DLD1 (cell line): Measurements from ENCODE around the gene COL27A1.

Experiments used
- in situ Hi-C: cut with HindIII; loops from 2 replicates; pipeline ENCODE4 v1.10.0; 2017; ENCODE audit warnings: low sequenced_read_pairs

COL27A1 gene

DNA sequence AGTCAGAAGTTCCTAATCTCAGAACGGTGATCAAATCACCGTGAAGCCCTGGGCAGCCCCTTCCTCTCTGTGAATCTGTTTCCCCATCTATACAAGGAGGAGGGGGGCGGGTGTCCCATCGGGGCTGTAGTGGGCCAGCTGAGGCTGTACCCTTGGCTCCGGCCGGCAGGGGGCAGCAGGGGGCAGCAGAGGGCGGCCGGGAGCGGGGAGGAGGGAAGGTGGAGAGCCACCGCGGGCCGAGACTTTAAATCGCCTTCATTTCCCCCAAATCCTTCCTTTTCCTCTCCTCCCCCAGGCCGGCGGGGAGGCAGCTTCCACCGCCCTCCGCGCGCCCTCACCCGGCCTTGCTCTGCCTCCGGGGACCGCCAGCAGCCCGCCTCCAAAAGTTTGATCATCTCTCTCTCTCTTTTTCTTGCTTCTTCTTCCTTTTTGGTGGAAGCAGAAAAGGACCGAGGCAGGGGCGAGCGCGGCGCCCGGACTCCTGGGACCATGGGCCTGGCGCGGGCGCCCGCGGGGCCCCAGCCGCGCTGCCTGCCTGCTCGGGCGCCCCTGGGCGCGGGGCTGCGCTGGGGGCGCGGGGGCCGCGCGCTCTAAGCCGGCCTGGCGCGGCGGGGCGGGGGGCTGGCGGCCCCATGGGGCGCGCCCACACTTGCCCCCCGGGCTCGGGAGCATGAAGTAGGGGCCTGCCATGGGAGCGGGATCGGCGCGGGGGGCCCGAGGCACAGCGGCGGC is at the start of gene COL27A1:
Gene COL27A1, plus strand, starts transcription at position 275 of the 732 bp plus-strand sequence. Its CDS starts 414 bp downstream, at position 689.
- in situ Hi-C loops: no loop called here

DNA sequence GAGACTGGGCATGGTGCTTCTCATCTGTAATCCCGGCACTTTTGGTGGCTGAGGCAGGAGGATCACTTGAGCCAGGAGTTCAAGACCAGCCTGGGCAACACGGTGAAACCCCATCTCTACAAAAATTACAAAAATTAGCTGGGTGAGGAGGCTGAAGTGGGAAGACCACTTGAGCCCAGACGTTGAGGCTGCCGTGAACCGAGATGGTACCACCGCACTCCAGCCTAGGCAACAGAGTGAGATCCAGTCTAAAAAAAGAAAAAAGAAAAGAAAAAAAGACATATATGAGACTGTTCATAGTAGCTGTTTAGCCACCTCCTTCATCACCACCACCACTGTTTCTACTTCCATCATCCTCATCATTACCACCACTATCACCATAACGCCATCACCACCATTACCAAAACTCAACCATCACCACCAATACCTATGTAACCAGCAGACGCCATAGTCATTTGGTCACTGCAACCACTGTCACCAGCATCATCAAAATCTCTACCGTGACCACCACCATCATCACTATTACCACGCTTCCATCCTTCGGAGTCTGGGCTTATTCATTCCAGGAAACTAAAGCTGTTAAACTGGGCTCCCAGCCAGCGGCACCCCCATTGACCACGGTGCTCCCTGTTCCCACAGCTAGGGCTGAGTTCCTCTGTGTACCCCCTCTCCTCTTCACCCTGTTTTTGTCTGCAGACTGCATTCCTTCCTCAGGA is 47.9 kb upstream of the COL27A1 start:
- in situ Hi-C loops: loop anchor here (5.0 kb wide), 2 partner anchors 95 to 280 kb away; partner anchors contain the start of gene AKNA

DNA sequence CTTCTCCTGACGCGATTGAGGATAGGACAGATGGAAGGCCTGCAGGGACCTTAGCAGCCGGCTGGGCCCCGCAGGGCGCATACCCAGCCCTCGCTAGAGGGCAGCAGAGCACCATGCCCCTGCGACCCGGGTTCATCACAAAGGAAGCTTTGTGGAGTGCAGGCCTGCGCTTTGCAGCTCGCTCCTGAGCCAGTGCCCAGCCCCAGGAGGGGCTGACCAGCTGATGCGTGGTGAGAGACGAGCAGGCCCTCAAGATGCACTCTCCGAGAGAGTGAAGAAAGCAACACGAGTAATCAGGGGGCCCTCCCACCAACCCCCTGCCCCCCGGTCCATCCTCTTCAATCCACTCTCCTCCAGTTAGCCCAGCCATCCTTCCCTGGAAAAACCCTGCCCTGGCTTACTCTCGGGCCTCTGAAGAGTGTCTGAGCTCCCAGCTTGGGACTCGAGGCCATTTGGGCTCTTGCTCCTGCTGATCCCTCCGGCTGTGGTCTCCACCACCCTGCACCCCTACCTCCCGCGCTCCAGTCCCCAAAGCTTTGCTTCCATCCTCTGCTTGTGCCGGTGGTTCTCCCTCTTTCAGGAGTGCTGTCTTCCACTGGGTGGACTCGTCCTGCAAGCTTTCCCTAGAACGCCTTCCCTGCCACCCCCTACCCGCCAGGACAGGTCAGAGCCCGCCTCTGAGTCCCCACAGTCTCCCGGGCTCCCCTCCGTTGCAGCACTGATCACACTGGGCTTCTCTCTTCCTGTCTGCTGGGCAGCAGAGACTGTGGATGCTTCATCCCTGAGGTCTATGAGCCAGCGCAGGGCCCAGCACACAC is 47.1 kb upstream of the COL27A1 start:
- in situ Hi-C loops: loop anchor here (5.0 kb wide), 2 partner anchors 94 to 279 kb away; partner anchors contain the start of gene AKNA

DNA sequence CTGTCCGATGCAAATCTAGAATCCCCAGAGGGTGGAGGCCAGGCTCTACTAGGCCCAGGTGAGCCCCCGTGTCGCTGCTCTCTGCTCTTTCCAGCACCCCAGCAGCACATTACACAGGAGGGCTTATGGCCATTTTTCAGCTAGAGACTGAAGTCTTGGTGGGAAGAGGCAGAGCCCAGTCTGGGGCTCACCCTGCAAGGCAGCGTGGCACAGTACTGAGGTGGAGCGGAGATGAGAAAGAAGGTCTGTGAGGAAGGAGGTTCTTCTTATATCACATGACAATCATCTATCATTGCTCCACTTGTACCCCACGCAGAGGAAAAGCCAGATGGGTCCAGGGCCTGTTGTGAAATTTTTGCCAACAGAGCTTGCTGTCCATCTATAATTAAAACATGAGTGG is 46.2 kb upstream of the COL27A1 start:
- in situ Hi-C loops: loop anchor here (5.0 kb wide), 2 partner anchors 93 to 278 kb away; partner anchors contain the start of gene AKNA

DNA sequence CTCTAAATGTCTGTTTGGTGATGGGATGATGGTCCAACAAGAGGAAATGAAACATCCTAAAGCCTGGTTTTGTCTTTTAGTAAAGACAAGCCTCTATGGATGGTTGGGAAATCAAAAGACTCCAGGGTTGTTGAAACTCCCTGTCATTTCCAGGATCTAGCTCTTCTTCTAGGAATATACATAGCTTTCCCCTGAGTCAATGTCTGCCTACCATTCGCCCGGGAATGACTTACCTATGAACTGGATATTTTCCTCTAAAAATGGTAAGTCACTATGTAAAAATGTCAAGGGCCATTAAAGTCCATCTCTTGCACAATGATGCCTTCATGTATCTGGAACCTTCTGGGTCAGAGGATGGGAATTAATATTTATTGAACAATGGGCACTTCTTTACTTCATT is 45.2 kb upstream of the COL27A1 start:
- in situ Hi-C loops: no loop called here

DNA sequence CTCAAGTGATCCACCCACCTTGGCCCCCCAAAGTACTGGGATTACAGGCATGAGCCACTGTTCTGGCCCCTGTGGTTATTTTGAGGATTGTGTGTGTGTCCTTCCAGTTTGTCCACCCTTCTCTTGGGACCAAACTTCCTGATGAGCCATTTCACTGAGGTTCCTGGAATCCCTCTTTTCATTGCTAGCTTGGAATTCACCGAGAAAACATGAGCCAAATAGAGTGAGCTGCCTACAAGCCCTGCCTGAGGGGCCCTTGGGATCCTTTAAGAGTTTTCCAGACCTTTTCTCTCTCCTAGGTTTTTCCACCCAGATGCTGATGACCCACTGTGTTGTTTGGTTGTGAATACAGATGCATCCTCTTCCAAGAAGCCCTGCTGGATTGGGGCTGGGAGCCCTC is 43.0 kb upstream of the COL27A1 start:
- in situ Hi-C loops: no loop called here

DNA sequence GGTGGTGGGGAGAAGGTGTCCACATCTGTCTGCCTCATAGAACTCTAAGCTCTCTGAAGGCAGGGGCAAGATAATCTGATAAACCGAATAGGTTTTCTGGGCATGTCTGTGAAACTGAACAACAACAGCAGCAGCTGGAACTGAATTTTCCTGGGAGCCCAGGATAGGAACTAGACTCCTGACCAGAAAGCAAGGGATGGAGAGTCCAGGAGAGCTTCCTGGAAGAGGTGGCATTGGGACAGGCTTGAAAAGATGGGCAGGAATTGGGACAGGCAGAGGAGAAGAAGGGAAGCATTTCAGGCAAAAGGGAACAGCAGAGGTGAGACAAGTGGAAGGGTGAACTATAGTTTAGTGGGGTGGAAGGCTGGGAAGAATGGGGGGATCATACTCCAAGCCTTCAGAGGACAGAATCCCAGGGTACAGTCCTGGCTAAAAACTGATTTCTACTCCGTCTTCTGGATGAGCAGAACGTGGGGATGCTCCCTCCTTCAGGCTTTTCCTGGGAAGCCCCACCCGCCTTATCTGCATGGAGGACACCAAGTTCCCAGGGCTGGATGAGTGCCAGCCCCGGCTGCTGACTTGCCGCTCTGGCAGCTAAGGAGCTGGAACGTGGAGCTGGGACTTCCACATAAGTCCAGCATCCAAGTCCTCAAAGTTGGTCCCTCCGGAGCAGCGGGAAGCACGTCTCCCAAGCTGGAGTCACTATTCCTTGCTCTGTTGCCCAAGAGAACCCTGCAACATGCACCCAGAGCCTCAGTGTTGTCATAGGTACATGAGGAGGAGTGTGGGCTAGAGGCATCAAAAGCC is 42.4 kb upstream of the COL27A1 start:
- in situ Hi-C loops: no loop called here

DNA sequence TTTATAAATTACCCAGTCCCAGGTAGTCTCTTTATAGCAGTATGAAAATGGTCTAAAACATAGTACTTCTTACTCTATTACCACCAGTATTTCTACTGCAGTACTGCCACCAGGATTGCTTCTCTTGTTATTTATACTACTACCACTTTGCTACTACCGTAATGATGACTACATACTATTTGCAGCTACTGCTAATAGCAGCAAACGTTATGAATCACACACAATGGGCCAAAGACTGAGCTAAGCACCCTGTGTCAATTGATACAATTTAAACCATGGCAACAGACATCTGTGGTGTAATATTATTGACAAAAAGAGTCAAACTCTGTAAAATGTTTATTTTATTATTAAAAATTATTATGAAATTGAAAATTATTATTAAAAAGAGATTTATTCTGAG is 41.0 kb upstream of the COL27A1 start:
- in situ Hi-C loops: no loop called here

DNA sequence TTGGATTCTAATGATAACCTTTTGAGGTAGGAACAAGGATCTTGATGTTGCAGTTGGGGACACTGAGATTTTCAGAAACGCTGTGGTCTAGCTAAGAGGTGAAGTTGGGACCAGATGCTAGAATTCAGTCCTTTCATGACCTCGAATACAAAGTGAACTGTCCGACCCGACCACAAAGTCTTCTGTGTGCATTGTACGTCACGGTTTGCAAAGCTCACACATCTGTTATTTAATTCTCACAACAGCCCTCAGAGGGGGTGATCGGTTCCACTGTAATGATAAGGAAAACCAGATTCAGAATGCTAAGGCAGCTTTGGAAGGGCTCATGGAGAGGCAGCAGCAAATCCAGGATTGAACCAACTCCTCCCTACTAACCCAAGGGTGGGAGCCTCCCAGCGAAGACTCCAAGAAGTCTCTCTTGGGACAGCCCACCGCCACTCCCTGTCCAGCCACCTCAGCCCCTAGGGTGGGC is 39.6 kb upstream of the COL27A1 start:
- in situ Hi-C loops: no loop called here

DNA sequence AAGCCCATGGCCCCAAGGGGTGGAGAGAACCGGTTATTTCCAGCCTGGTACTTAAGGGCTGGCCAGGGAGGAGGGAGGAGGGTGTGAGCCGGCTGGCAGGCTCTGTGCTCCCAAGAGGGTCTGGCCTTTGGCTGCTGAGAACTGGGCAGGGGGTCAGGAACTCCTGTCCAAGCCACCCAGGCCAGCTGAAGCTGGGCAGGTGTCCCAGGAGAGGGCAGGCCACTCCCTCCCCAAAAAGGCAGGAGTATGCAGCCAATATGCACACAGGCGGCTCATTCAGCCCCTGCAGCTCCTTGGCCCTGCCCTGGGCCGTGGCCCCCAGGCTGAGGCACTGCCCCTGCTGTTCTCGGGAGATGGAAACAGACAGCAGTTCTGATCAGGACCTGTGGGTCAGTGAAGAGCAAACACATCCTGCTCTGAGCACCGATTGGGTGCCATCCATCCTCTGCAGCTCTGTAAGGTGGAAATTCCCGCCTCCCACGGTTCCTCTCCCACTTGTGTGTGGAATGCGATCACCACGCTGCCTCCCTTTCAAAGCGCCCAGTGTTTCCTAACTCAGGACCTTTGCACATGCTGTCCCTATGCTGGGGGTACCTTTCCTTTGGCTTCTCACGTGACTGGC is 39.1 kb upstream of the COL27A1 start:
- in situ Hi-C loops: no loop called here

DNA sequence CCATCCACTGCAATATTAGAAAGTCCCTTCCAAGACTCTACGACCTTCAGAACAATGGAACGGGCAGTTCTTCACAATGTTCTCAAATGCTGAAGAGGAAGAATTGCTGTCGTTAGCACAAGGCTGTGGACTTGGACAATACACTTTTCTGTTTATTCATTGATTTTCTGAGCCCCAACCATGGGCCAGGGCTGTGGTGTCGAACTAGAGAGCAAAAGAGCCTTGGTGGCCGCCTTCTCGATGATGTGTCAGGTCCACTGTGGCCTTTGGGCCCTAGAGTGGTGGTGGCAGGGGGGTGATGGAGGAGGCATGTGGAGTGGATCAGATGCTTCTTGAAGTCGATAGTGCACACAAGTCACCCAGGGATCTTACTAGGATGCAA is 37.7 kb upstream of the COL27A1 start:
- in situ Hi-C loops: no loop called here

DNA sequence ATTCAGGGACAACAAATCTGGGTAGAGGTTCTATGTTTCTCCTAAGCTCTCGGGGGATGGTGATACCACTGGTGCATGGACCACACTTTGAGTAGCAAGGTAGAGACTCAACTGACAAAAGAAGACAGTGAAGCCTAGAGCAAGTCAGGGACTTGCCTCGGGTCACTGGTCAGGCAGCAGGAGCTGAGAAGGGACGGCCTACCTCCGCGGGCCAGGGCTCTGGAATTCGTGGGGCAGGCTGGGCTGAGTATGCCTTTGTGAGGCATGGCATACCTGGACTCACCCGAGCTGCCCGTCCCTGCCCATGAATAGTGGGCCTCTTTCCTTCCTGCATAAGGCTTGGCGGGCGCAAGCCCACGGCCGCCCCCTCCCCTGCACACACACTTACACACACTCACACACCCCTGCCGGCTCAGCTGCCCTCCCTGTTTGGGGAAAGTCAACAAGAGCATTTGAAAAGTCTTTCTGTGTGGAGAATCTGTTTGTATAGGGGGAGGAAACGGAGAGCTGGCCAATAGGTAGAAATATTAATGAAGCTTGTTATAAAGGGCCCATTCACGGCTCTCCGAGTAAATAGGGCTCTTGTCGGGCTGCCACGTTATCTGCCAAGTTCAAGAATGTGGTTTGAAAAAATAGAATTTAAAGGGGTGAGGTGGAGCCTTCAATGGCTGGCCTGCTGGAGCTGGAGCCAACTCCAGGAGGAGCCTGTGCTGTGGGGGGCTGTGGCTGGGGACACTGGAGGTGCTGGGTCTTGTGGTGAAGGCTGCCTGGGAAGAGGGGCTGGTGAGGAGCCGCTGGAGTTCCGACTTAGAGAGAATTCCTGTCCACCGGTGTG is 37.1 kb upstream of the COL27A1 start:
- in situ Hi-C loops: no loop called here

DNA sequence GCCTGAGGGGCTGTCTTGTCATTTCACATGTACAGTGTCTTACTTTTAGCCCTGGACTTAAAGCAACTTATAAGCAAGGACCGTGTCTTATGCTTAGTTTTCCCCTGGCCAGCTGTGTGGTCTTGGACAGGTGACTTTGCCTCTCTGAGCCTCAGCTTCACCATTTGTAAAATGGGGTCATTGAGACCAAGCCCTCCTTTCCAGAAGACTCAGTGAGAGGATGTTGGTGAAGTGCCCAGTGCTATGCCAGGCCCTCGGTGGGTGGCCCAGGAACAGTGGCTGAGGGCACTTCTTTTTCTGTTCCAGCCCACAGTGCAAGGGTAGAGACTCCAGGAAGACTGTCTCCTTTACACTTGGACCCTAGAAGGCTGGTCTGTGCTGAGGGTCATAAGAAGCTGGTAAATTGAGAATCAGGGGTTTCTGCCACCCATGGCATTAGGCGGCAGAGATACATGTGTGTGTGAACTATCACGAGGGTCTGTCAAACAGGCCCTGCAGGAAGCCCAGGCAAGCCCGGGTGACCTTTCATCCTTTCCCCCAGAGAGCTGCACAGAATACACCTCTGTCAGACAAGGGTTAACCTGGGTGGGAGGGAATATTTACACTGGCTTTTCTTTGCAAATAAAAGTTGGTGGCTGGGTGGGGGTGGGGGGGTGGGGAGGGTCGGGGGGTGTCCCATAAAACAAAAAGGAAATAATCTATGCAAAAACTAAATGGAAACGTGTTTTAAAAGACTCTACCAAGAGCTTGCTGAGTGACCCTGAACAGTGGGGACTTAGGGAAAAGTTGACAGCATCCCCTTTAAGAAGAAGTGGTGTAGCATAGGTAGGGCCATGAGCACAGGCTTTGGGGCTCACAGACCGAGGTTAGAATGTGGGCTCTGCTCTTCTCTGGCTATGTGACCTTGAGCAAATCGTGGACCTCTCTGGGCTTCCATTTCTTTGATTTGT is 35.8 kb upstream of the COL27A1 start:
- in situ Hi-C loops: no loop called here

DNA sequence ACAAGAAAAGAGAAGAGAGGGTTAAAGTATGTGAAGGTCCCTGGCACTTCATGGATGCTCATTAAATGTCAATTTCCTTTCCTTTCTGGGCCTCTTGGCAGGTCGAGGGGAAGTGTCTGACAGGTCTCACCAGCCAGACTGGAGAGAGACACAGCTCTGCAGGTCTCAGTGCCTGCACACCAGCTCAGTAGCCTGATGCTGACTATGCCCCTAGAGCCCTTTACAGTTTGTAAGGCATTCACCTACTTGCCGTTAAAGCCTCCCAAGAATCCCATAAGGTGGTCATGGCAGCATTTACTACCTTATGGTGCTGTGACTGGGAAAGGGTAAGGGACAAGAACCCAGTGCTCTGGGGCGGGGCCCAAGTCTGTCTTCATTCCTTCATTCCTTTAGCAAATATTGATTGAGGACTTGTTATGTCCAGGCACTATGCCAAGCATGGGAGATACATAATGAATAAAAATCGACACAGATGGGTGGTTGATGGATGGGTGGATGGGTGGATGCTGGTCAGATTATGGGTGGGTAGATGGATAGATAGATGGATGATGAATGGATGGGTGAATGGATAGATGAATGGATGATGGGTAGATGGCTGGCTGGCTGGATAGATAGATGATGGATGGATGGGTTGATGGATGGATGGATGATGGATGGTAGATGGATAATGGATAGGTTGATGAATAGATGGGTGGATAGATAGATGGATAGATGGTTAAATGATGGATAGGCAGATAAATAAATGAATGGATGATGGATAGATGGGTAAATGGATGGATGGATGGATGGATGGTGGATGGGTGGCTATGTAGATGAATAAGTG is 34.9 kb upstream of the COL27A1 start:
- in situ Hi-C loops: no loop called here

DNA sequence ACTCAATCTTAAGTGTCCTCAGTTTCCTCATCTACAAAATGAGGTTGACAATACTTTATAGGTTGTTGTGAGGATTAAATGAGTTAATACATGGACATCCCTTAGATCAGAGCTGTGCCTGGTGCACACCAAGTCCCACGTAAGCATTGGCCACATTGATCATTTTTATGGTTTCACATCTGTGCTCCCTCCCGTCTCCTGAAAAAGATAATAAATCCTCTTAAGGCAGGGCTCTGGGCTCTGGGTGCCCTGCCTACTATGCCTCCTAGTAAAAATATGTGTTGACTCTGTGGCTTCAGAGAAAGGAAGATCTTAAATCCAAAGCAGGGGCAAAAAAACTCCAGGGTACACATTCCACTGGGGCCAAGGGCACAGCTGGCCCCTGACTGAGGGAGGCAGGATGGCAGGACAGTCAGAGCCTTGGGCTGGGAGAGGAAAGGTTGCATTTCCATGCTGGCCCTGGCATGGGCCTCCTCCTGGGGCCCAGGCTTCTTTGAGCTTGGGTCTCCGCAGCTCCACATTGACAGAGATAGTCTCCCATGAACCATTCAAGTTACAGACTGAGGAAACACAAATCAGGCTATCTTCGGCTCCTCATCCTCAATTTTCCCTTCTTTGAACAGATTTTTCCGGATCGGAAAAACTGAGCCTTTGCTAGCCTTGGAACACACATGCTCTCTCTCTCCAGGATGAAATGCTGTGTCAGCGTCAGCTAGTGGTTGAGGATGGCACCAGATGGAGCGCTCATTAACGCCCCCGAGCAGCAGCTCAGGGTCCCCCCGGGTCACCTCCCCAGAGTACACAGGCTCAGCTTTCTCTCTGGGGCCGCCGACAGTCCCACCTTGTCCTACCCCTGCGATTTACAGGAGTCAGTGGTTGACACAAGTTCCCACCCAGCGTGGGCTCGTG is 33.9 kb upstream of the COL27A1 start:
- in situ Hi-C loops: no loop called here
